Myocyte (in vitro differentiated cells): ENCODE data around the gene CALN1. TPM values are rescaled to one million over a fixed set of nuclear protein-coding genes. Genes with fewer than 3 reads are reported as not detected.

Experiments
- DNase-seq: peaks from one replicate; pipeline ENCODE4 v3.0.0-alpha.2; 2012; ENCODE audit warnings: low read depth
- total RNA-seq: library from RNA; depleted of rRNA; stranded (reverse); fragments of >200 nt; gene quantifications from 2 replicates; pipeline ENCODE4 v1.2.3, GENCODE V29; 2014

The CALN1 gene
- total RNA-seq, 1 donor from 2014 or later, result not detected

- no peak for DNase-seq
Measured at GRCh38 chr7:72042855-72043254, 369.3 kb downstream of the CALN1 start.

GRCh38 chr7:72040641-72041040 lies 371.5 kb downstream of the CALN1 start:
- no peak for DNase-seq

GRCh38 chr7:72039460-72039859 lies 372.7 kb downstream of the CALN1 start:
- DNase-seq, result no peak

GRCh38 chr7:72038022-72038732 lies 374.0 kb downstream of the CALN1 start:
- no peak for DNase-seq

- no peak for DNase-seq
Measured at GRCh38 chr7:72037516-72037915, 374.6 kb downstream of the CALN1 start.

GRCh38 chr7:72035266-72035665 lies 376.9 kb downstream of the CALN1 start:
- DNase-seq, result no peak

GRCh38 chr7:72032934-72033333 lies 379.2 kb downstream of the CALN1 start:
- no peak for DNase-seq

GRCh38 chr7:72030994-72031667 lies 381.0 kb downstream of the CALN1 start:
- DNase-seq, result no peak

GRCh38 chr7:72028267-72028666 lies 383.9 kb downstream of the CALN1 start:
- no peak for DNase-seq

GRCh38 chr7:72025381-72025960 lies 386.7 kb downstream of the CALN1 start:
- no peak for DNase-seq

GRCh38 chr7:72023926-72024325 lies 388.2 kb downstream of the CALN1 start:
- no peak for DNase-seq

- no peak for DNase-seq
Measured at GRCh38 chr7:72021716-72022115, 390.4 kb downstream of the CALN1 start.

- no peak for DNase-seq
Measured at GRCh38 chr7:72020311-72020710, 391.8 kb downstream of the CALN1 start.

- no peak for DNase-seq
Measured at GRCh38 chr7:72019436-72019835, 392.7 kb downstream of the CALN1 start.

- no peak for DNase-seq
Measured at GRCh38 chr7:72017756-72018155, 394.4 kb downstream of the CALN1 start.

- DNase-seq, result no peak
Measured at GRCh38 chr7:72016574-72016973, 395.6 kb downstream of the CALN1 start.

GRCh38 chr7:72015136-72015535 lies 397.0 kb downstream of the CALN1 start:
- no peak for DNase-seq

GRCh38 chr7:72007018-72007417 lies 405.1 kb downstream of the CALN1 start:
- no peak for DNase-seq

GRCh38 chr7:72003236-72003635 lies 408.9 kb downstream of the CALN1 start:
- DNase-seq, result no peak

- no peak for DNase-seq
Measured at GRCh38 chr7:71996141-71996540, 416.0 kb downstream of the CALN1 start.

GRCh38 chr7:71995111-71995510 lies 417.0 kb downstream of the CALN1 start:
- DNase-seq, result no peak

- no peak for DNase-seq
Measured at GRCh38 chr7:71991586-71991985, 420.6 kb downstream of the CALN1 start.

GRCh38 chr7:71990138-71990462 lies 422.0 kb downstream of the CALN1 start:
- DNase-seq, result no peak
